ENCODE data around the gene CPS1. TPM values are rescaled to one million over a fixed set of nuclear protein-coding genes. Genes with fewer than 3 reads are reported as not detected.

The CPS1 gene
- total RNA-seq, 6 donors from 2014 or later = 1.4 to 5.2 (median 1.8) TPM

DNA sequence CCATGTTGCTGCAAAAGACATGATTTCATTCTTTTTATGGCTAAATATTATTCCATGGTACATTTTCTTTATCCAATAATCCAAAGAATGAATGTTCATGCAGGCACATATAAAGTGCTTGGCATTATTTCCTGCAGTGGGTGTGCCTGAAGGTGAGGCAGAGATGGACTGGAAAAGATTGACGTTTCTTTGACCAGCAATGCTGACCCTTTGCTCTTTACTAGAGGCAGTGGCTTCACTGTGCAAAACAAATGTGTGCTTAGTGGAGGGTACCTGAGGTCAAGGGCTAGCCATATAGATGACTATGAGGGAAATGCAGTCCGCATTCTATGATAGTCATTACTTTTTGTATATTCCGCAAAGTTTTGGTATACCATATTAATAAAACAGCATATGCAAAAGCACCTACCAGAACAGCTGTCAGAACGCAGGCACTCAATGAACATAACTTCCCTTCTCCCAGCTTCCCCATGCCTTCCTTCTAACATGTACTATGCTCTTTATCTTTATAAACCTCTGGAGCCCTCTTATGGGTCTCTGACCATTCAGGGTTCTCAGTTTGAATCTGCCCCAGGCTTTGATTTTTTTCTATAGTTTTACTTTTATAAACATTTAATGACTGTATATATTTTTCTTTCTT is 32.6 kb upstream of the CPS1 start:
- Histone ChIP-seq H3K4me1 (no peaks in the 10 kb centered on the region), H3K4me3 (no peak overlapping the region), H3K27ac (no peak overlapping the region), H3K9me3 (no peaks in the 10 kb centered on the region), H3K27me3 (no peaks in the 10 kb centered on the region), H3K36me3 (no peaks in the 10 kb centered on the region)
- no peak for ATAC-seq (ENCODE audit: low FRiP score in 2 of 2)
- DNase-seq = no peak
- WGBS, 2 donors = 84 to 86% methylated on average over 4 of the region's 4 CpGs
- TF ChIP-seq EP300 (IDR thresholded peaks at IDR 0.05) = no peak

DNA sequence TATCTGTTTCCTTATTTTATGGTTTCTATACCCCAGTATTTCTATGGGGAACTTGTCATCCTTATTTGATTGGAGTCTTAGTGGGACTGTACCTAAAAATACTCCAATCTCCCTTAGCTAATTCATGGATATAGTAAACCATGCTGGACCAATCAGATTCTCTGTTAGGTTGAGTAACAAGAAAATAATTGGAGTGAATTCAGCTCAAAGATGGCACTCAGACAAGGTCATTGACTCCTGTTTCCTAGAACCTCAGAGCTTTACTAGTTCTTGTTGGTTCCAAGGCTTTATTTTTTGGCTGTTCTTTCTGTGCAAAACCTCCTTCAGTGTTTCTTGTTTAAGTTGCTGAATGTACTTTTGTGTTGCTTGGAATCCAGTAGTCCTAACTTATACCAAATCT is 31.9 kb upstream of the CPS1 start:
- no peaks in the 10 kb centered on the region for H3K27me3 ChIP-seq
- DNase-seq (no peak), ATAC-seq (ENCODE audit: low FRiP score in 2 of 2) (no peak)
- no peak overlapping the region for H3K27ac ChIP-seq
- TF ChIP-seq POLR2AphosphoS5 (IDR thresholded peaks at IDR 0.05) (no peak), POLR2A (IDR thresholded peaks at IDR 0.05) (no peak), EP300 (IDR thresholded peaks at IDR 0.05) (no peak)
- TF ChIP-seq, protein P1, sequence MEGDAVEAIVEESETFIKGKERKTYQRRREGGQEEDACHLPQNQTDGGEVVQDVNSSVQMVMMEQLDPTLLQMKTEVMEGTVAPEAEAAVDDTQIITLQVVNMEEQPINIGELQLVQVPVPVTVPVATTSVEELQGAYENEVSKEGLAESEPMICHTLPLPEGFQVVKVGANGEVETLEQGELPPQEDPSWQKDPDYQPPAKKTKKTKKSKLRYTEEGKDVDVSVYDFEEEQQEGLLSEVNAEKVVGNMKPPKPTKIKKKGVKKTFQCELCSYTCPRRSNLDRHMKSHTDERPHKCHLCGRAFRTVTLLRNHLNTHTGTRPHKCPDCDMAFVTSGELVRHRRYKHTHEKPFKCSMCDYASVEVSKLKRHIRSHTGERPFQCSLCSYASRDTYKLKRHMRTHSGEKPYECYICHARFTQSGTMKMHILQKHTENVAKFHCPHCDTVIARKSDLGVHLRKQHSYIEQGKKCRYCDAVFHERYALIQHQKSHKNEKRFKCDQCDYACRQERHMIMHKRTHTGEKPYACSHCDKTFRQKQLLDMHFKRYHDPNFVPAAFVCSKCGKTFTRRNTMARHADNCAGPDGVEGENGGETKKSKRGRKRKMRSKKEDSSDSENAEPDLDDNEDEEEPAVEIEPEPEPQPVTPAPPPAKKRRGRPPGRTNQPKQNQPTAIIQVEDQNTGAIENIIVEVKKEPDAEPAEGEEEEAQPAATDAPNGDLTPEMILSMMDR (IDR thresholded peaks at IDR 0.05) = no peak
- no peak overlapping the region for H3K4me3 ChIP-seq
- no peaks in the 10 kb centered on the region for H3K9me3 ChIP-seq
- H3K36me3 ChIP-seq = no peaks in the 10 kb centered on the region
- no peaks in the 10 kb centered on the region for H3K4me1 ChIP-seq

DNA sequence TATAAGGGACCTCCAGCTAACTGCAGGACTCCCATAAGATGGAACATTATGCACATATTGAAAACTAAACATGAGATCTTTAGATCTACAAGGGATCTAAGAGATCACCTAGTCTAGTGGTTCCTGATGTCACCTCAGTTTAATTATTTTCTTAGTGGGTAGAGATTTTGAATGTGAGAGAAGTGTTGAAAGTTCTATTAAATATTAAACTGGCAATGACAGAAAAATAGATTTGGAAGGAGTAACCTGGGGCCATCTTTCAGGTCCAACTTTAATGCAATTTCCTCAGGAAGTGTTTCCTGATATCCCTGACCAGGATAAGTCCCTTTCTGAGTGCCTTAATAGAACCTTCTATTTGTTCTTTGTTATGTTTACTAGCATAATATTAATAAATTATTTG is 29.1 kb upstream of the CPS1 start:
- TF ChIP-seq, protein P1 (IDR thresholded peaks at IDR 0.05) = no peak
- TF ChIP-seq POLR2AphosphoS5 (IDR thresholded peaks at IDR 0.05) (no peak), EP300 (IDR thresholded peaks at IDR 0.05) (no peak), POLR2A (IDR thresholded peaks at IDR 0.05) (no peak)
- Histone ChIP-seq H3K4me1 (no peaks in the 10 kb centered on the region), H3K9me3 (no peaks in the 10 kb centered on the region), H3K27me3 (no peaks in the 10 kb centered on the region), H3K27ac (no peak overlapping the region), H3K36me3 (no peaks in the 10 kb centered on the region), H3K4me3 (no peak overlapping the region)
- DNase-seq (no peak), ATAC-seq (ENCODE audit: low FRiP score in 2 of 2) (no peak)

DNA sequence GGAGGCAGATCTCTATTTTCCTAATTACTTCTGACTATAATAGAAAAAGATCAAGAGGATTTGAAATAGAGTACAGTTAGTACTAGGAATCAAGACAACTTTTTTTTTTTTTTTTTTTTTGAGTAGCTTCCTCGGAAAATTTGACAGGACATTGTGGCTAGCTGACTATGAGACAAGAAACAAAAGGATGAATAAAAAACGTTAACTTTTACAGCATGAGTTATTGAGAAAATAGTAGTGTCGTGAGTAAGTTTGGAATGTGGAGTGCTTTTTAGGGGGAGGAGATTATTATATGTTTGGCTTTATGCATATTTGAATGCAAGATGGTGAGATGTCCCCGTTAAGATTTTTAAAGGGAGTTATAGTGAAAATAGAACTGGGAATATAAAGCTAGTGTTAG is 27.7 kb upstream of the CPS1 start:
- ATAC-seq (ENCODE audit: low FRiP score in 2 of 2) = no peak
- WGBS, 2 donors = 73 to 78% methylated on average over 4 of the region's 4 CpGs

DNA sequence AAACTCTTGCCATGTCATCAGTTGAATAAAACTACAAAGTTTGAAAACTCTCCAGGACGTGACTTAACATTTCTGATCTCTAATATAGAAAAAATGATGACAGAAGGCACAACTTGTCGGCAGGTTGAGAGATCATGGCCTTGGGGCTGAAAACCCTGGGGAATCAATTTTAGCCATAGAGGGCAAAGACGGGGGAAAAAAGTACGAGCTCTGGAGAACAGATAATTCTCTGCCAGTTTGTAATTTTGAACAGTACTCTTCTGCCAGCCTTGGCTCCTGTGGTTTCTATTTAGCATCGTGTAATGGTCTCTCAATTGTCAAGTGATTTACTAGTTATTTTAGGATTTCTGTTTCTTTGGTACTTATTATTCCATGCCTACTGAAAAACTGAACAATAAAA is 25.3 kb upstream of the CPS1 start:
- WGBS, 2 donors = 88 to 90% methylated on average over 5 of the region's 5 CpGs
- no peaks in the 10 kb centered on the region for H3K27me3 ChIP-seq
- H3K9me3 ChIP-seq = no peaks in the 10 kb centered on the region
- H3K4me3 ChIP-seq = no peak overlapping the region
- ATAC-seq (ENCODE audit: low FRiP score in 2 of 2) = no peak
- DNase-seq = no peak
- H3K4me1 ChIP-seq = no peaks in the 10 kb centered on the region
- H3K36me3 ChIP-seq = no peaks in the 10 kb centered on the region
- TF ChIP-seq POLR2A (IDR thresholded peaks at IDR 0.05) (no peak), EP300 (IDR thresholded peaks at IDR 0.05) (no peak)
- TF ChIP-seq, protein P1 (IDR thresholded peaks at IDR 0.05) = no peak
- H3K27ac ChIP-seq = no peak overlapping the region

More for the DNA sequence above, 27.7 kb upstream of the CPS1 start:
- Histone ChIP-seq H3K27me3 (no peaks in the 10 kb centered on the region), H3K4me3 (no peak overlapping the region), H3K27ac (no peak overlapping the region), H3K4me1 (no peaks in the 10 kb centered on the region), H3K36me3 (no peaks in the 10 kb centered on the region), H3K9me3 (no peaks in the 10 kb centered on the region)
- TF ChIP-seq POLR2A (IDR thresholded peaks at IDR 0.05) = no peak
- no peak for TF ChIP-seq EP300 (IDR thresholded peaks at IDR 0.05)
- TF ChIP-seq POLR2AphosphoS5 (IDR thresholded peaks at IDR 0.05) = no peak
- TF ChIP-seq, protein P1 (IDR thresholded peaks at IDR 0.05) = no peak
- no peak for DNase-seq

Data from upper lobe of left lung (tissue), 6 donors.